K562 (cell line): ENCODE data around the gene C1orf174.

ENCODE experiments used
- JUND ChIP-seq, 2 experiments: IDR thresholded peaks; 2 replicates in 1 of 2; 3 replicates in 1 of 2; pipeline ENCODE4 v1.6.1; 2011; ENCODE audit warnings: borderline replicate concordance in 2 of 2, low read depth in 2 of 2, low read length in 2 of 2, improper control_type of control experiment in 1 of 2, missing biosample characterization in 1 of 2, missing genetic modification characterization in 1 of 2, missing genetic modification reagents in 1 of 2
- MNT ChIP-seq, 2 experiments: fragments of 450-650 bp; conservative IDR thresholded peaks; 2 replicates each; pipeline ENCODE4 v1.6.1; 2017; ENCODE audit warnings: mild to moderate bottlenecking in 2 of 2, moderate library complexity in 2 of 2
- PREB ChIP-seq: sonication (generic); formaldehyde crosslinking; IDR thresholded peaks from 2 replicates; pipeline ENCODE4 v1.8.1; 2023; ENCODE audit warnings: mild to moderate bottlenecking, missing genetic modification reagents
- SP2 ChIP-seq: IDR thresholded peaks from 2 replicates; pipeline ENCODE4 v1.6.1; 2011; ENCODE audit warnings: mild to moderate bottlenecking, low read depth, low read length, moderate library complexity; ENCODE audit not compliant: poor library complexity, severe bottlenecking; ENCODE audit errors: extremely low read depth
- SREBF2 ChIP-seq: sonication (generic); formaldehyde crosslinking; IDR thresholded peaks from 2 replicates; pipeline ENCODE4 v1.4.0; 2020; ENCODE audit warnings: mild to moderate bottlenecking, missing genetic modification reagents
- U2AF1 ChIP-seq: fragments of 200-400 bp; formaldehyde crosslinking; optimal IDR thresholded peaks from 2 replicates; pipeline ENCODE3; 2017; ENCODE audit warnings: mild to moderate bottlenecking, low read depth, low read length, moderate library complexity
- ZBTB1 ChIP-seq: sonication (generic); formaldehyde crosslinking; IDR thresholded peaks from 2 replicates; pipeline ENCODE4 v1.8.1; 2023; ENCODE audit warnings: missing genetic modification reagents, low read depth, mild to moderate bottlenecking, borderline replicate concordance
- ZNF143 ChIP-seq: sonication (generic); formaldehyde crosslinking; IDR thresholded peaks from 2 replicates; pipeline ENCODE4 v1.9.0; 2022; ENCODE audit warnings: mild to moderate bottlenecking, missing genetic modification reagents

- TF ChIP-seq SP2 (no peak), U2AF1 (no peak), MNT (conservative IDR thresholded peaks at IDR 0.05) (no peak), ZBTB1 (CRISPR knock-in tag) (no peak), JUND (IDR thresholded peaks at IDR 0.05; ENCODE audit: borderline replicate concordance, low read depth, low read length) (no peak), JUND (tag; IDR thresholded peaks at IDR 0.05; ENCODE audit: borderline replicate concordance, low read depth, low read length) (no peak), PREB (CRISPR knock-in tag) (no peak), SREBF2 (CRISPR knock-in tag) (no peak), ZNF143 (CRISPR knock-in tag) (no peak)
These were observed 13.9 kb downstream of the C1orf174 start for GRCh38 chr1:3886106-3886670.
